Transverse colon (tissue), 4 donors: Measurements from ENCODE around the gene IRS2. TPM values are rescaled to one million over a fixed set of nuclear protein-coding genes. Genes with fewer than 3 reads are reported as not detected.

Experiments used
- DNase-seq: peaks from one replicate; pipeline ENCODE4 v3.0.0-alpha.2; 2019
- H3K27ac ChIP-seq, 4 donors: fragments of 200-600 bp; sonication (generic); 2 replicates each; pipeline ENCODE4 v1.5.1; 2016 to 2018; ENCODE audit warnings: inconsistent platforms in 4 of 4
- H3K27me3 ChIP-seq: fragments of 200-600 bp; sonication (generic); 2 replicates; pipeline ENCODE4 v1.5.1; 2017; ENCODE audit warnings: inconsistent platforms
- H3K36me3 ChIP-seq, 4 donors: fragments of 200-600 bp; sonication (generic); 2 replicates each; pipeline ENCODE4 v1.5.1; 2017 to 2019; ENCODE audit warnings: inconsistent platforms in 4 of 4
- H3K4me1 ChIP-seq, 4 donors: fragments of 200-600 bp; sonication (generic); 2 replicates each; pipeline ENCODE4 v1.5.1; 2017 to 2020; ENCODE audit warnings: inconsistent platforms in 4 of 4
- H3K4me3 ChIP-seq, 4 donors: fragments of 200-600 bp; sonication (generic); 1 replicate in 1 of 4; 2 replicates in 3 of 4; pipeline versions ENCODE4 v1.5.1 to v1.6.1; 2017 to 2019; ENCODE audit warnings: inconsistent platforms in 4 of 4
- H3K9me3 ChIP-seq, 2 donors: fragments of 200-600 bp; sonication (generic); 2 replicates each; pipeline ENCODE4 v1.5.1; 2017 to 2019; ENCODE audit warnings: inconsistent platforms in 2 of 2
- EP300 ChIP-seq: sonication (generic); formaldehyde crosslinking; IDR thresholded peaks from one replicate; pipeline ENCODE4 v1.6.1; 2017; ENCODE audit warnings: antibody characterized with exemption, low read depth
- POLR2A ChIP-seq: fragments of 450-650 bp; IDR thresholded peaks from one replicate; pipeline ENCODE4 v1.6.1; 2016; ENCODE audit warnings: antibody characterized with exemption, mild to moderate bottlenecking, moderate library complexity
- POLR2AphosphoS5 ChIP-seq, 3 donors: sonication (generic); formaldehyde crosslinking; IDR thresholded peaks; one replicate each; pipeline ENCODE4 v1.6.1; 2016; ENCODE audit warnings: antibody characterized with exemption in 3 of 3
- WGBS, 2 donors: methylation state at CpG; one replicate each; pipeline ENCODE4 v1.1.5; 2018; ENCODE audit warnings: low coverage in 1 of 2; 5-methylcytosine and 5-hydroxymethylcytosine counted together
- in situ Hi-C, 4 donors: fragments of 200-750 bp; cut with MboI; loops; one replicate each; pipeline versions ENCODE4 v1.15.0 to v1.15.1; 2017; ENCODE audit warnings: low sequenced_read_pairs in 3 of 4, low pct_ligation_motif_present in 1 of 4, low pct_unique_long_range_greater_than_20kb in 1 of 4
- intact Hi-C: fragments of 100-400 bp; cut with DNase I; formaldehyde crosslinking; loops from one replicate; pipeline ENCODE4 v1.15.1; 2023; ENCODE audit warnings: low total_unique reads
- total RNA-seq, 4 donors: library from RNA; depleted of rRNA; stranded (reverse); fragments of >200 nt; gene quantifications; one replicate each; pipeline ENCODE4 v1.1.0, GENCODE V29; 2016
- TF ChIP-seq, protein P1 (sequence below), 5 experiments: fragments of 200-600 bp in 3 of 5; fragments of 450-650 bp in 2 of 5; sonication (generic) in 3 of 5; IDR thresholded peaks; 1 replicate in 2 of 5; 2 replicates in 3 of 5; pipeline ENCODE4 v1.5.1; 2016 to 2017; ENCODE audit warnings: antibody characterized with exemption in 5 of 5, inconsistent platforms in 3 of 5, mild to moderate bottlenecking in 2 of 5, moderate library complexity in 1 of 5

Gene IRS2
- total RNA-seq, 4 donors from 2014 or later = 12.5 to 72.6 (median 28.5) TPM

DNA sequence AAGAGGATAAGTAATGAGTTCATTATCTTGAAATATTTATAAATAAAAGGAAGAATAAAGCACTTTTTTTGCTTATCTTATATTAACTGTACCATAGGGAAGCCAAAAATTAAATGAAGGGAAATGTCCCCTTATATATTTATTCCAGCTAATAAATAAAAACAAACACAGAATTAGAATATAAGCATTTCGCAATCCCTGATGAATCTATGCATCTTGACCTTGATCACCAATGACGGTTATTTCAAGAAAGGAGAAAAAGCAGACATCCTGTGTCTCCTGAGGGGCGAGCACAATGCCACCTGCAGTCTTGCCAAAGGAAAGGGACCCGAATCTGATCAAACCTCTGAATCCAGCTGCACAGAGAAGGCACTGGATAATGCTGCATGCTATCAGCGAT lies 29.3 kb upstream of the IRS2 start:
- 68 to 74% methylated on average over 3 to 5 of the region's 5 CpGs for WGBS, 2 donors
- no peaks in the 10 kb centered on the region for H3K36me3 ChIP-seq
- no peak for DNase-seq
- H3K4me1 ChIP-seq = no peaks in the 10 kb centered on the region
- in situ Hi-C loops = no loop called here
- intact Hi-C loops = no loop called here
- no peaks in the 10 kb centered on the region for H3K9me3 ChIP-seq
- H3K27ac ChIP-seq = no peak overlapping the region
- TF ChIP-seq POLR2A (no peak), POLR2AphosphoS5 (IDR thresholded peaks at IDR 0.05) (no peak), EP300 (no peak)
- TF ChIP-seq, protein P1, sequence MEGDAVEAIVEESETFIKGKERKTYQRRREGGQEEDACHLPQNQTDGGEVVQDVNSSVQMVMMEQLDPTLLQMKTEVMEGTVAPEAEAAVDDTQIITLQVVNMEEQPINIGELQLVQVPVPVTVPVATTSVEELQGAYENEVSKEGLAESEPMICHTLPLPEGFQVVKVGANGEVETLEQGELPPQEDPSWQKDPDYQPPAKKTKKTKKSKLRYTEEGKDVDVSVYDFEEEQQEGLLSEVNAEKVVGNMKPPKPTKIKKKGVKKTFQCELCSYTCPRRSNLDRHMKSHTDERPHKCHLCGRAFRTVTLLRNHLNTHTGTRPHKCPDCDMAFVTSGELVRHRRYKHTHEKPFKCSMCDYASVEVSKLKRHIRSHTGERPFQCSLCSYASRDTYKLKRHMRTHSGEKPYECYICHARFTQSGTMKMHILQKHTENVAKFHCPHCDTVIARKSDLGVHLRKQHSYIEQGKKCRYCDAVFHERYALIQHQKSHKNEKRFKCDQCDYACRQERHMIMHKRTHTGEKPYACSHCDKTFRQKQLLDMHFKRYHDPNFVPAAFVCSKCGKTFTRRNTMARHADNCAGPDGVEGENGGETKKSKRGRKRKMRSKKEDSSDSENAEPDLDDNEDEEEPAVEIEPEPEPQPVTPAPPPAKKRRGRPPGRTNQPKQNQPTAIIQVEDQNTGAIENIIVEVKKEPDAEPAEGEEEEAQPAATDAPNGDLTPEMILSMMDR (IDR thresholded peaks at IDR 0.05) = no peak
- H3K27me3 ChIP-seq = no peaks in the 10 kb centered on the region
- H3K4me3 ChIP-seq = no peak overlapping the region

DNA sequence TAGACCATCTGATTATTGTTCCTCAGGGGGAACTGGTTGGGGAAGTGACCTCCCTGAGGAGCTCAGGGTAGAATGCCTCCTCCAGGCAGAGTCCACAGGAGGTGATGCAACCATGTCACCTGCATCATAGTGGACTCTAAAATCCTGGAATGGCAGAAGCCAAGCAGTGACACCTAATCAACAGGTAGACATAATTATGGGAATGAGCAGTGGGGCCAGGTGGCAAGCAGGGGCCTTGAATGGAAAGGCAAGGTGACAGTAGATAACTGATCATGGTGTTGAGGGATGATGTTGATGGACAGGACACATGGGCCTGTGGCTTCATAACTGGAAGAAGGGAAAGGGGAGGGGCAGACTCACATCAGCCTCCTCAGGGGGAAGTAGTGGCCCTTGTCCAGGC lies 27.3 kb upstream of the IRS2 start:
- TF ChIP-seq POLR2AphosphoS5 (IDR thresholded peaks at IDR 0.05) (no peak), POLR2A (no peak), EP300 (no peak)
- TF ChIP-seq, protein P1 (IDR thresholded peaks at IDR 0.05) = no peak
- no peak overlapping the region for H3K27ac ChIP-seq
- H3K36me3 ChIP-seq = no peaks in the 10 kb centered on the region
- no peaks in the 10 kb centered on the region for H3K27me3 ChIP-seq
- in situ Hi-C loops = no loop called here
- H3K4me3 ChIP-seq = no peak overlapping the region
- no peaks in the 10 kb centered on the region for H3K4me1 ChIP-seq
- no peaks in the 10 kb centered on the region for H3K9me3 ChIP-seq
- intact Hi-C loops = no loop called here
- DNase-seq = no peak

DNA sequence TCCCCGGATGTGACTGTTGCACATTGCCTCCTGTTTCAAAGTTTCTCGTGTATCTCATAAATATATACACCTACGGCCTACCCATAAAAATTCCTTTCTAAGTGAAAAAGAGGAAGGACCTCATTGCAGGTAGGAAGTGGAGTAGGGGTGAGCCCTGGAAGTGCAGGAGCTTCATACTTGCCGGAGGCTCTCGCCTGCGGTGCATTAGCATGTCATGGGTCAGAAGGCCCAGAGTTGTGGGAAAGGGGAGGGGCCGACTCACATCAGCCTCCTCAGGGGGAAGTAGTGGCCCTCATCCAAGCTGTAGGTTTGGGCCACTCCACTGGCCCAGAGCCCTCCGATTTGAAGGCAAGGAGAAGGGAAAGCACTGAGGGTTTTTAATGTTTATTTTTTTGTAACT lies 26.0 kb upstream of the IRS2 start:
- no peaks in the 10 kb centered on the region for H3K4me1 ChIP-seq
- H3K36me3 ChIP-seq = no peaks in the 10 kb centered on the region
- no peak for DNase-seq
- H3K27ac ChIP-seq = no peak overlapping the region
- H3K27me3 ChIP-seq = no peaks in the 10 kb centered on the region
- intact Hi-C loops = no loop called here
- H3K4me3 ChIP-seq = no peak overlapping the region
- TF ChIP-seq, protein P1 (IDR thresholded peaks at IDR 0.05) = no peak
- TF ChIP-seq POLR2AphosphoS5 (IDR thresholded peaks at IDR 0.05) = no peak
- TF ChIP-seq EP300 = no peak
- no peak for TF ChIP-seq POLR2A
- H3K9me3 ChIP-seq = no peaks in the 10 kb centered on the region
- WGBS, 2 donors = 60 to 73% methylated on average over 8 of the region's 8 CpGs
- in situ Hi-C loops = no loop called here

DNA sequence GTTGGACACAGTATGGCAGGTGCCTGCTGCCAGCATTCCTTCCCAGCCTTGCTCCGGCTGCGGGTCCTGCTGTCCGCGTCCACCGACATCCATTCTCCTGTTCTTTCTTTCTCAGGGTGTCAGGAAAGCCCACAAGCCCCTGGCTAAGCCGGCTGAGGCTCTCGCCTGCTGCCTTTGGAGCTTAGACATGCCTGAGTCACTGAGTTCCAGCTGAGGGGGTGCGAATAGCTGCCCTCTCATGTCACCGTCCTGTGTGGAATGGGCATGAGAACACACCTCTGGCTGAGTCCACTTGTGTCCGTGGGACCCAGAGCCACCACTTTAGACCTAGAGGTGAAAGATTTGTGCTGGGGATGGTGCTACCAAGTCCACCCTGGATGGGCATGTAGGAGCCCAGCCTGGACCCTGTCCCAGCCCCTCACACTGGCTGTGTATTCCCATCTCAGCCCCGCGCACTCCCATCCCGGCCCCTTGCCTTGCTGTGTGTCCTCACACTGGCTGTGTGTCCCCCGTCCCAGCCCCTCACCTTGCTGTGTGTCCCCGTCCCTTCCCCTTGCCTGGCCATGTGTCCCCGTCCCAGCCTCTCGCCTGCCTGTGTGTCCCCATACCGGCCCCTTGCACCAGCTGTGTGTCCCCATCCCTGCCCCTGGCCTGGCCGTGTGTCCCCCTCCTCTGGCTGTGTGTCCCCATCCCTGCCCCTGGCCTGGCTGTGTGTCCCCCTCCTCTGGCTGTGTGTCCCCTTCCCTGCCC lies 24.6 kb upstream of the IRS2 start:
- DNase-seq = no peak
- Histone ChIP-seq H3K4me1 (no peaks in the 10 kb centered on the region), H3K4me3 (no peak overlapping the region), H3K9me3 (no peaks in the 10 kb centered on the region), H3K36me3 (no peaks in the 10 kb centered on the region), H3K27me3 (no peaks in the 10 kb centered on the region), H3K27ac (no peak overlapping the region)
- in situ Hi-C loops = no loop called here
- 89% methylated on average over 19 of the region's 19 CpGs; no CpG with 5 or more reads in 1 of the 2 donors for WGBS, 2 donors
- no peak for TF ChIP-seq POLR2AphosphoS5 (IDR thresholded peaks at IDR 0.05)
- no peak for TF ChIP-seq POLR2A
- TF ChIP-seq, protein P1 (IDR thresholded peaks at IDR 0.05) = no peak
- TF ChIP-seq EP300 = no peak
- intact Hi-C loops = no loop called here
